Measurements from ENCODE around the gene RFC1. TPM values are rescaled to one million over a fixed set of nuclear protein-coding genes. Genes with fewer than 3 reads are reported as not detected.

RFC1 gene
- total and polyA plus RNA-seq, 2 donors (not counting 3 experiments of a cell fraction or from before 2014, with no cell fraction given): 12.9 to 57.1 TPM

DNA sequence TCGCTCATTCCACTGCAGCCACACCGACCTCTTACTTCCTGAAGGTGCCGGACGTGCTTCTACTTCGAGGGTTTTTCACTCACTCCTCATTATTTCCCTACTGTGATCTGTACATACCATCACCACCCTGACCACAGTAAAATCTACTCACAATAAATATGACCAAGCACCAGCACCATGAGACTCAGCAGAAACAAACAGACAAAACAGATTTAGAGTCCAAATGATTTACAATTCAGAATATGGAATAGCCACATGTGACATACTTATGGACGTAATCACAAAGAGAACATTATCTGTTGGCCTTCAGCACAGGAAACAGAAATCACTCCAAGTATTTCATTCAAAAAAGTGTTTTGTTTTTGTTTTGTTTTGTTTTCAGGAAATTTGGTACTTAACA, 24.4 kb upstream of the RFC1 start:
- no peaks in the 10 kb centered on the region for H3K9me3 ChIP-seq (replicated peaks; ENCODE audit: control insufficient read depth, insufficient read depth, low read length)
- no peaks in the 10 kb centered on the region for H4K20me1 ChIP-seq (replicated peaks; ENCODE audit: control insufficient read depth, extremely low read depth, insufficient read depth, low read length)
- H3K36me3 ChIP-seq (ENCODE audit: control insufficient read depth in 2 of 2, extremely low read depth in 1 of 2, insufficient read depth in 2 of 2, low read length in 2 of 2): no peaks in the 10 kb centered on the region
- peak overlapping the region; percentile 89 for H2AFZ ChIP-seq (ENCODE audit: low read depth, low read length)
- dilution Hi-C loops (cut with MboI; ENCODE audit: extremely low pct_ligation_motif_present, low sequenced_read_pairs) (no loop called here), intact Hi-C loops (cut with micrococcal nuclease) (no loop called here)
- no peaks in the 10 kb centered on the region for H3K9me1 ChIP-seq (replicated peaks; ENCODE audit: control insufficient read depth, extremely low read depth, insufficient read depth, low read length)
- H3K79me2 ChIP-seq (ENCODE audit: control insufficient read depth, insufficient read depth, low read length): no peaks in the 10 kb centered on the region
- ChIA-PET CTCF (no interaction called here), POLR2A (no interaction called here)
- no peak overlapping the region for H3K9ac ChIP-seq (replicated peaks; ENCODE audit: extremely low read depth, insufficient read depth, low read length)
- peak; percentile 73 for FAIRE-seq
- DNase-seq (ENCODE audit: low read depth, low spot score): peak; percentile 36
- H3K4me3 ChIP-seq (replicated peaks in 1 of 3; ENCODE audit: insufficient read depth in 1 of 3, low read depth in 1 of 3, low read length in 3 of 3): no peak overlapping the region
- H3K27me3 ChIP-seq (ENCODE audit: control insufficient read depth in 2 of 2, insufficient read depth in 2 of 2, low read length in 2 of 2): no peaks in the 10 kb centered on the region
- peak overlapping the region; percentile 57 for H3K4me2 ChIP-seq (ENCODE audit: insufficient read depth, low read length)
- H3K4me1 ChIP-seq (ENCODE audit: control insufficient read depth, extremely low read depth, insufficient read depth, low read length): peaks cover 10% of the 10 kb centered on the region
- TF ChIP-seq, protein P1, sequence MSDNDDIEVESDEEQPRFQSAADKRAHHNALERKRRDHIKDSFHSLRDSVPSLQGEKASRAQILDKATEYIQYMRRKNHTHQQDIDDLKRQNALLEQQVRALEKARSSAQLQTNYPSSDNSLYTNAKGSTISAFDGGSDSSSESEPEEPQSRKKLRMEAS (IDR thresholded peaks at IDR 0.05; ENCODE audit: insufficient read depth, insufficient read length): no peak
- no peak for TF ChIP-seq FOS (IDR thresholded peaks at IDR 0.05; ENCODE audit: borderline replicate concordance, insufficient read depth, low read length)
- TF ChIP-seq EZH2 (IDR thresholded peaks at IDR 0.05; ENCODE audit: borderline replicate concordance, low read depth, low read length, severe bottlenecking): no peak
- TF ChIP-seq MYC (IDR thresholded peaks at IDR 0.05; ENCODE audit: low read depth, low read length): no peak
- no peak for TF ChIP-seq GATA2 (IDR thresholded peaks at IDR 0.05; ENCODE audit: insufficient read depth, insufficient read length, low read depth, low read length)
- TF ChIP-seq JUN (IDR thresholded peaks at IDR 0.05; ENCODE audit: borderline replicate concordance, insufficient read depth, insufficient read length, low read depth): no peak
- TF ChIP-seq, protein P2, sequence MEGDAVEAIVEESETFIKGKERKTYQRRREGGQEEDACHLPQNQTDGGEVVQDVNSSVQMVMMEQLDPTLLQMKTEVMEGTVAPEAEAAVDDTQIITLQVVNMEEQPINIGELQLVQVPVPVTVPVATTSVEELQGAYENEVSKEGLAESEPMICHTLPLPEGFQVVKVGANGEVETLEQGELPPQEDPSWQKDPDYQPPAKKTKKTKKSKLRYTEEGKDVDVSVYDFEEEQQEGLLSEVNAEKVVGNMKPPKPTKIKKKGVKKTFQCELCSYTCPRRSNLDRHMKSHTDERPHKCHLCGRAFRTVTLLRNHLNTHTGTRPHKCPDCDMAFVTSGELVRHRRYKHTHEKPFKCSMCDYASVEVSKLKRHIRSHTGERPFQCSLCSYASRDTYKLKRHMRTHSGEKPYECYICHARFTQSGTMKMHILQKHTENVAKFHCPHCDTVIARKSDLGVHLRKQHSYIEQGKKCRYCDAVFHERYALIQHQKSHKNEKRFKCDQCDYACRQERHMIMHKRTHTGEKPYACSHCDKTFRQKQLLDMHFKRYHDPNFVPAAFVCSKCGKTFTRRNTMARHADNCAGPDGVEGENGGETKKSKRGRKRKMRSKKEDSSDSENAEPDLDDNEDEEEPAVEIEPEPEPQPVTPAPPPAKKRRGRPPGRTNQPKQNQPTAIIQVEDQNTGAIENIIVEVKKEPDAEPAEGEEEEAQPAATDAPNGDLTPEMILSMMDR (IDR thresholded peaks at IDR 0.05; ENCODE audit: extremely low read depth in 1 of 2, insufficient read depth in 1 of 2, low read depth in 1 of 2, low read length in 2 of 2): no peak
- TF ChIP-seq POLR2AphosphoS5 (IDR thresholded peaks at IDR 0.05; ENCODE audit: insufficient read depth, low read depth, low read length): no peak
- no peak for TF ChIP-seq POLR2A (IDR thresholded peaks at IDR 0.05; ENCODE audit: low read depth, low read length)
- no TSS peak for BruUV-seq (replicated peaks)
- no peak overlapping the region for H3K27ac ChIP-seq (ENCODE audit: insufficient read depth, low read depth, low read length)

All from endothelial cell of umbilical vein (primary cell).